Astrocyte (in vitro differentiated cells and primary cell): ENCODE data around the gene RUSC2. TPM values are rescaled to one million over a fixed set of nuclear protein-coding genes. Genes with fewer than 3 reads are reported as not detected.

Source experiments
- DNase-seq: peaks from one replicate; pipeline ENCODE4 v3.0.0-alpha.2; 2010; ENCODE audit warnings: low read depth
- FAIRE-seq: peaks from 2 replicates; lab custom pipeline; 2011; peaks lifted over from hg19 to GRCh38; lab: Jason Lieb, UNC
- H2AFZ ChIP-seq: 2 replicates; pipeline ENCODE4 v1.6.0; 2012; ENCODE audit warnings: low read depth, low read length, inconsistent platforms
- H3K27ac ChIP-seq: 2 replicates; pipeline ENCODE4 v1.5.1; 2011; ENCODE audit warnings: low read depth, low read length, inconsistent platforms
- H3K27me3 ChIP-seq: 2 replicates; pipeline ENCODE4 v1.6.0; 2011; ENCODE audit warnings: low read length, inconsistent platforms; ENCODE audit not compliant: insufficient read depth
- H3K36me3 ChIP-seq: 2 replicates; pipeline ENCODE4 v1.5.1; 2011; ENCODE audit warnings: low read length, inconsistent platforms; ENCODE audit not compliant: insufficient read depth
- H3K4me1 ChIP-seq: 2 replicates; pipeline ENCODE4 v1.5.1; 2011; ENCODE audit warnings: low read length, inconsistent platforms; ENCODE audit not compliant: insufficient read depth
- H3K4me2 ChIP-seq: 2 replicates; pipeline ENCODE4 v1.6.0; 2012; ENCODE audit warnings: low read length, inconsistent platforms
- H3K4me3 ChIP-seq: 2 replicates; pipeline ENCODE4 v1.5.1; 2011; ENCODE audit warnings: low read depth, mild to moderate bottlenecking, low read length, inconsistent platforms; ENCODE audit not compliant: insufficient read depth
- H3K79me2 ChIP-seq: 2 replicates; pipeline ENCODE4 v1.6.0; 2012; ENCODE audit warnings: mild to moderate bottlenecking, low read length, inconsistent platforms; ENCODE audit not compliant: insufficient read depth
- H3K9ac ChIP-seq: 2 replicates; pipeline ENCODE4 v1.6.0; 2012; ENCODE audit warnings: mild to moderate bottlenecking, low read length, inconsistent platforms
- H3K9me3 ChIP-seq: 2 replicates; pipeline ENCODE4 v1.5.1; 2012; ENCODE audit warnings: low read depth, mild to moderate bottlenecking, low read length, inconsistent platforms; ENCODE audit not compliant: insufficient read depth
- H4K20me1 ChIP-seq: 2 replicates; pipeline ENCODE4 v1.6.0; 2012; ENCODE audit warnings: low read length, inconsistent platforms; ENCODE audit not compliant: insufficient read depth
- H3K27ac Mint-ChIP-seq: one replicate; pipeline ENCODE4 v1.8.0; 2021; ENCODE audit warnings: mild to moderate bottlenecking, mixed read lengths; ENCODE audit not compliant: unreplicated experiment
- H3K27me3 Mint-ChIP-seq: one replicate; pipeline ENCODE4 v1.8.0; 2021; ENCODE audit warnings: low read depth, mixed read lengths; ENCODE audit not compliant: unreplicated experiment
- H3K36me3 Mint-ChIP-seq: one replicate; pipeline ENCODE4 v1.8.0; 2021; ENCODE audit warnings: low read depth, mixed read lengths; ENCODE audit not compliant: unreplicated experiment
- H3K4me1 Mint-ChIP-seq: one replicate; pipeline ENCODE4 v1.8.0; 2021; ENCODE audit warnings: low read depth, mixed read lengths; ENCODE audit not compliant: unreplicated experiment
- H3K4me3 Mint-ChIP-seq: one replicate; pipeline ENCODE4 v1.8.0; 2021; ENCODE audit warnings: mild to moderate bottlenecking, moderate library complexity, mixed read lengths; ENCODE audit not compliant: unreplicated experiment
- H3K9me3 Mint-ChIP-seq: one replicate; pipeline ENCODE4 v1.8.0; 2021; ENCODE audit warnings: mild to moderate bottlenecking, mixed read lengths; ENCODE audit not compliant: unreplicated experiment
- CTCF ChIP-seq: IDR thresholded peaks from 2 replicates; pipeline ENCODE4 v1.5.1; 2011; ENCODE audit warnings: low read depth, mild to moderate bottlenecking, inconsistent platforms, low read length, moderate library complexity; ENCODE audit not compliant: insufficient read depth
- EZH2 ChIP-seq: IDR thresholded peaks from 2 replicates; pipeline ENCODE4 v1.6.1; 2012; ENCODE audit warnings: mild to moderate bottlenecking, low read length, inconsistent platforms; ENCODE audit not compliant: insufficient read depth
- total RNA-seq: library from RNA; stranded (reverse); gene quantifications from 2 replicates; pipeline ENCODE4 v1.2.1, GENCODE V29; 2021

RUSC2 gene
- total RNA-seq, 1 donor from 2014 or later, result 63.8 TPM

- H3K27me3 Mint-ChIP-seq, result no peaks in the 10 kb centered on the region
- no peaks in the 10 kb centered on the region for H3K27me3 ChIP-seq
- no peak overlapping the region for H3K4me3 Mint-ChIP-seq
- no peaks in the 10 kb centered on the region for H3K36me3 ChIP-seq
- no peak overlapping the region for H3K9ac ChIP-seq
- no peak for FAIRE-seq
- no peak overlapping the region for H3K27ac Mint-ChIP-seq
- peaks cover 19% of the 10 kb centered on the region for H3K36me3 Mint-ChIP-seq
- H3K4me2 ChIP-seq, result no peak overlapping the region
- TF ChIP-seq CTCF (no peak), EZH2 (no peak)
- H3K4me3 ChIP-seq, result no peak overlapping the region
- H2AFZ ChIP-seq, result no peak overlapping the region
- H3K4me1 Mint-ChIP-seq, result peaks cover 11% of the 10 kb centered on the region
- no peak overlapping the region for H3K27ac ChIP-seq
- H3K9me3 ChIP-seq, result no peaks in the 10 kb centered on the region
- peaks cover 30% of the 10 kb centered on the region for H4K20me1 ChIP-seq
- H3K9me3 Mint-ChIP-seq, result peaks cover 9% of the 10 kb centered on the region
- H3K79me2 ChIP-seq, result peaks cover 100% of the 10 kb centered on the region
- no peaks in the 10 kb centered on the region for H3K4me1 ChIP-seq
- DNase-seq, result no peak
Measured at GRCh38 chr9:35501946-35502345, 12.0 kb downstream of the RUSC2 start.

DNA sequence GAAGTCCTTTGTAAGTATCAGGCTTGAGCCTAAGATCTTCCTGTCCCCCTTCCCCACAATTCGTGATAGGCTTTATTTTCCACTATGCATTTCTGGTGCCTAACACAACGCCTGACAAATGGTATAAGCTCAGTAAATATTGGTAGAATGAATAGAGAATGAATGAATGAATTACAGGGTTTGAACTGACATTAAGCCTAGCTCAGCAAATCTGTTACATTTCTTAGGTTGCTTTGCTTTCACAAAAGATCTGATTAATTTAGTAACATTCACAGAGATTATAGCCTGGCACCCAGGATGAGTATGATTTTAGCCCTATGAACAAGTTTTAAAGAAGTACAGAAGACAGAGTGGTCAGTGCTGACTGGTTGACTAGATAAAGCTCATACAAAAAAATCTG lies 16.4 kb downstream of the RUSC2 start:
- H4K20me1 ChIP-seq, result peaks cover 15% of the 10 kb centered on the region
- FAIRE-seq (no peak), DNase-seq (no peak)
- H3K9ac ChIP-seq, result no peak overlapping the region
- no peak overlapping the region for H3K4me2 ChIP-seq
- no peak overlapping the region for H3K4me3 ChIP-seq
- peaks cover 7% of the 10 kb centered on the region for H3K36me3 ChIP-seq
- H3K4me1 ChIP-seq, result peaks cover 23% of the 10 kb centered on the region
- Mint-ChIP-seq H3K4me1 (peaks cover 32% of the 10 kb centered on the region), H3K27ac (no peak overlapping the region), H3K9me3 (peaks cover 2% of the 10 kb centered on the region), H3K4me3 (no peak overlapping the region), H3K27me3 (no peaks in the 10 kb centered on the region), H3K36me3 (peaks cover 12% of the 10 kb centered on the region)
- TF ChIP-seq EZH2 (no peak), CTCF (no peak)
- H3K27me3 ChIP-seq, result no peaks in the 10 kb centered on the region
- peaks cover 84% of the 10 kb centered on the region for H3K79me2 ChIP-seq
- H3K9me3 ChIP-seq, result no peaks in the 10 kb centered on the region
- no peak overlapping the region for H3K27ac ChIP-seq
- H2AFZ ChIP-seq, result no peak overlapping the region

GRCh38 chr9:35508069-35508468 lies 18.2 kb downstream of the RUSC2 start:
- Histone ChIP-seq H2AFZ (no peak overlapping the region), H3K27ac (no peak overlapping the region), H3K36me3 (peaks cover 7% of the 10 kb centered on the region), H3K4me2 (peak overlapping the region; percentile 24), H3K9ac (no peak overlapping the region), H3K27me3 (no peaks in the 10 kb centered on the region), H3K4me1 (peaks cover 27% of the 10 kb centered on the region), H3K79me2 (peaks cover 78% of the 10 kb centered on the region), H4K20me1 (peaks cover 4% of the 10 kb centered on the region), H3K4me3 (no peak overlapping the region), H3K9me3 (no peaks in the 10 kb centered on the region)
- Mint-ChIP-seq H3K36me3 (peaks cover 12% of the 10 kb centered on the region), H3K4me3 (no peak overlapping the region), H3K27ac (peak overlapping the region; percentile 22), H3K9me3 (peaks cover 2% of the 10 kb centered on the region), H3K4me1 (peaks cover 40% of the 10 kb centered on the region), H3K27me3 (no peaks in the 10 kb centered on the region)
- TF ChIP-seq EZH2 (no peak), CTCF (no peak)
- DNase-seq (peak; percentile 53), FAIRE-seq (no peak)
